GM23248 (cell line): Measurements from ENCODE around the gene NOTUM. TPM values are rescaled to one million over a fixed set of nuclear protein-coding genes. Genes with fewer than 3 reads are reported as not detected.

Experiments used
- DNase-seq: peaks from one replicate; pipeline ENCODE4 v3.0.0-alpha.2; 2015
- H2AFZ ChIP-seq: fragments of 200-600 bp; sonication (generic); 2 replicates; pipeline ENCODE4 v1.6.1; 2016; ENCODE audit warnings: antibody characterized with exemption
- H3F3A ChIP-seq: fragments of 200-600 bp; sonication (generic); 2 replicates; pipeline ENCODE4 v1.6.1; 2016; ENCODE audit warnings: mild to moderate bottlenecking, antibody characterized with exemption, mixed run types; ENCODE audit not compliant: insufficient read depth
- H3K27ac ChIP-seq: fragments of 200-600 bp; sonication (generic); 2 replicates; pipeline ENCODE4 v1.5.1; 2016; ENCODE audit warnings: mild to moderate bottlenecking
- H3K27me3 ChIP-seq: fragments of 200-600 bp; sonication (generic); replicated peaks from 2 replicates; pipeline ENCODE4 v1.6.1; 2016; ENCODE audit warnings: mild to moderate bottlenecking; ENCODE audit not compliant: insufficient read depth
- H3K36me3 ChIP-seq: fragments of 200-600 bp; sonication (generic); 2 replicates; pipeline ENCODE4 v1.6.1; 2016; ENCODE audit warnings: low read depth, mild to moderate bottlenecking
- H3K4me1 ChIP-seq: fragments of 200-600 bp; sonication (generic); 2 replicates; pipeline ENCODE4 v1.6.1; 2016; ENCODE audit warnings: mild to moderate bottlenecking; ENCODE audit not compliant: insufficient read depth
- H3K4me2 ChIP-seq: fragments of 200-600 bp; sonication (generic); one replicate; pipeline ENCODE4 v1.6.1; 2016; ENCODE audit warnings: mild to moderate bottlenecking; ENCODE audit not compliant: unreplicated experiment
- H3K4me3 ChIP-seq: fragments of 200-600 bp; sonication (generic); 2 replicates; pipeline ENCODE4 v1.5.1; 2016; ENCODE audit warnings: mild to moderate bottlenecking
- H3K79me2 ChIP-seq: fragments of 200-600 bp; sonication (generic); 2 replicates; pipeline ENCODE4 v1.6.1; 2016; ENCODE audit warnings: mild to moderate bottlenecking; ENCODE audit not compliant: insufficient read depth
- H3K9ac ChIP-seq: fragments of 200-600 bp; sonication (generic); 2 replicates; pipeline ENCODE4 v1.6.1; 2016; ENCODE audit warnings: mild to moderate bottlenecking
- H3K9me2 ChIP-seq: fragments of 200-600 bp; sonication (generic); 2 replicates; pipeline ENCODE4 v1.6.1; 2016; ENCODE audit warnings: mixed run types, mild to moderate bottlenecking, moderate library complexity; ENCODE audit not compliant: insufficient read depth
- H3K9me3 ChIP-seq: fragments of 200-600 bp; sonication (generic); one replicate; pipeline ENCODE4 v1.6.1; 2017; ENCODE audit warnings: low read depth
- H4K20me1 ChIP-seq: fragments of 200-600 bp; sonication (generic); 2 replicates; pipeline ENCODE4 v1.6.0; 2016; ENCODE audit not compliant: insufficient read depth
- EZH2 ChIP-seq: fragments of 200-600 bp; sonication (generic); IDR thresholded peaks from 2 replicates; pipeline ENCODE4 v1.6.1; 2018; ENCODE audit warnings: antibody characterized with exemption, mild to moderate bottlenecking; ENCODE audit not compliant: insufficient read depth, poor library complexity, severe bottlenecking
- EZH2phosphoT487 ChIP-seq: fragments of 200-600 bp; sonication (generic); IDR thresholded peaks from 2 replicates; pipeline ENCODE4 v1.6.1; 2018; ENCODE audit warnings: antibody characterized with exemption, moderate library complexity, mild to moderate bottlenecking, low read depth; ENCODE audit not compliant: insufficient read depth
- WGBS, 2 experiments: methylation state at CpG; one replicate each; pipeline ENCODE4 v1.1.6; 2015 to 2017; ENCODE audit warnings: low lambda C conversion rate in 2 of 2, low coverage in 1 of 2; ENCODE audit errors: missing lambda C conversion rate in 2 of 2; 5-methylcytosine and 5-hydroxymethylcytosine counted together
- in situ Hi-C: fragments of 300-500 bp; cut with MboI; formaldehyde crosslinking; loops from 2 replicates; pipeline ENCODE4 v1.15.0; 2020
- polyA plus RNA-seq: library from polyadenylated mRNA; unstranded; fragments of >200 nt; fragmentation: Nextera tagmentation; extraction: Ambion mirVana; gene quantifications from 2 replicates; pipeline ENCODE4 v1.2.1, GENCODE V29; 2016
- total RNA-seq: library from RNA; depleted of rRNA; stranded (reverse); fragments of >200 nt; shearing (Covaris generic); gene quantifications from 2 replicates; pipeline ENCODE4 v1.2.3, GENCODE V29; 2014

Gene NOTUM
- total and polyA plus RNA-seq, 2 experiments from 2014 or later = not detected

DNA sequence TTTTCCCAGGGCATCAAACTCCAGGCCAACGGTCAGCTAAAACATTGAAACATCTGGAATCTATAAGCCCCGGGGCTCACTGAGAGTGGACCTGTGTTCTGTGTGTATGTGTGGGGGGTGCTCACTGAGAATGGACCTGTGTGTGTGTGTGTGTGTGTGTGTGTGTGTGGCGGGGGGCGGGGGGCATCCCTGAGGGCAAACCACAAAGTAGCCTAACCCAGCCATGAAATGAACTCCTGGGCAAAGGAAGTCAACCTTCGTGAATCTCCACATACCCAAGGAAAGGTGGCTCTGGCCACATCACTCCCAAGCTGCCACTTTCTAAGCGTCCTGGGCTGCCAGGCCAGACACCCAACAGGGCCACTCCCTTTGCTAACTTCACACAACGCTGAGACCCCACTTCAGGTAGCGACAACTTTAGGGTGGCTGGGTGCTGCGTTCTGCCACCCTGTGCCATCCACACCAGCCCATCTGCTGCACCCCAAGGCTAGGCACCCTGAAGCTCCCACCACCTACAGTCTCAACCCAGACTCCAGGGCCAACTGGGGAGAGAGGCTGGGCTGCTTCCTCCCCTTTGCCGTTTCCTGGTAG lies 35.0 kb downstream of the NOTUM start:
- no peaks in the 10 kb centered on the region for H4K20me1 ChIP-seq
- peak overlapping the region; percentile 87 for H3K4me3 ChIP-seq
- H2AFZ ChIP-seq = no peak overlapping the region

DNA sequence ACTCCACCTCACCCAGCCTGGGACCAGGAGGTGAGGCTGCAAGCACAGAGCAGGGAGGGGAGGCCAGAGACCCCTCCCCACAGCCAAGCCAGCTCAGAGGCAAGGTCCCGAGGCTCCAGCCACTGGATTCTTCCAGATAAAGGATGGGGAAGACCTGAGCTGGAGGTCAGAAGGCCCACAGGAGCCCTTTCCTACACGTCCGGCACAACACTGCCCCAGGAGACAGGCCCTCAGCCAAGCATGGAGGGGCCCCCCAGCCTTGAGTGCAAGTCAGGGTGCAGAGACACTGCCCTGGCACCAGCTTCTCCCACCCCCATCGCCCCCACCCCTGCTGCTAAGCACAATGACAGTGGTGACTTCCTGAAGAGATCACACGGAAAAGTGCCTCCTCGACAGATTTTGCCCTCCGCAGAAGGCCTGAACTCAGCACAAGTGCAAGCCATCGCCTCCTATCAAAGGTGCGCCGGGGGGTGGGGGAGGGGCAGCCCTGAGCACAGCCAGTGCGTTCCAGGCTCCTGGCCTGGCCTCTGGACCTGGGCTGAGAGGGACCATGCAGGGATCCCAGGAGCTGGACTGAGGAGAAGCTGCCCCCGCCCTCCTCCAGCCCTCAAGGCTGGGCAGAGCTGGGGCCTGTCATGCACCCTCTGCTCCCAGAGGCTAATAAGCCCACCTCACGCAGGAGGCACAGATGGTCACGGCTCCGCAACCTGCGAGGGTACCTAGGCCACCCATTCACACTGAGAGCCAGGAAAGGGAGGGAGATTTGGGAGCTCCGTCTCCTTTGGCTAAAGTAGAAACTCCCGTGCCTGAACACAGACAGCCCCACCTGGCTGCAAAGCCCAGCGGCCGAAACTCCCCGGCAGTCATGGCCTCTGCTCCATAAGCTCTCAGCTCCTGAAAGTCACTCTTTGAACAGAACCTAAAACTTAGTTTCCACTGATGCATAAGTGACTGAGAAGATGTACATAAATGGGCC lies 36.1 kb downstream of the NOTUM start:
- no peaks in the 10 kb centered on the region for H3K27me3 ChIP-seq
- no peak overlapping the region for H3K9ac ChIP-seq
- no peaks in the 10 kb centered on the region for H4K20me1 ChIP-seq
- no peak overlapping the region for H3K4me3 ChIP-seq
- H3K79me2 ChIP-seq = peaks cover 72% of the 10 kb centered on the region
- H3F3A ChIP-seq = 0 out of 2 replicates have a peak, but pooled peaks cover 8% of the 10 kb centered on the region
- no peak for DNase-seq
- H2AFZ ChIP-seq = no peak overlapping the region
- 0 out of 2 replicates have a peak, but pooled peaks cover 9% of the 10 kb centered on the region for H3K36me3 ChIP-seq
- TF ChIP-seq EZH2 = no peak
- in situ Hi-C loops = no loop called here
- no peak overlapping the region for H3K4me2 ChIP-seq
- 72 to 76% methylated on average over 18 to 21 of the region's 21 CpGs for WGBS, 2 experiments
- no peaks in the 10 kb centered on the region for H3K9me2 ChIP-seq
- peaks cover 16% of the 10 kb centered on the region; the same call in 1 of the 2 replicates for H3K4me1 ChIP-seq
- no peaks in the 10 kb centered on the region for H3K9me3 ChIP-seq
- H3K27ac ChIP-seq = no peak overlapping the region

More for the DNA sequence above, 35.0 kb downstream of the NOTUM start:
- in situ Hi-C loops = no loop called here
- Histone ChIP-seq H3F3A (0 out of 2 replicates have a peak, but pooled peaks cover 8% of the 10 kb centered on the region), H3K4me2 (peak overlapping the region; percentile 76), H3K9me3 (no peaks in the 10 kb centered on the region), H3K27me3 (no peaks in the 10 kb centered on the region), H3K36me3 (0 out of 2 replicates have a peak, but pooled peaks cover 9% of the 10 kb centered on the region), H3K27ac (peak overlapping the region; percentile 93), H3K9ac (peak overlapping the region; percentile 94), H3K9me2 (no peaks in the 10 kb centered on the region), H3K4me1 (peaks cover 16% of the 10 kb centered on the region; the same call in 1 of the 2 replicates), H3K79me2 (peaks cover 61% of the 10 kb centered on the region)
- WGBS, 2 experiments = 47 to 57% methylated on average over 7 to 10 of the region's 10 CpGs
- TF ChIP-seq EZH2 (no peak), EZH2phosphoT487 (no peak)
- DNase-seq = peak; percentile 36

GRCh38 chr17:81923302-81924260 lies 37.4 kb downstream of the NOTUM start:
- WGBS, 2 experiments = 20% methylated on average over 27 to 30 of the region's 32 CpGs
- Histone ChIP-seq H3K36me3 (0 out of 2 replicates have a peak, but pooled peaks cover 9% of the 10 kb centered on the region), H3K79me2 (peaks cover 84% of the 10 kb centered on the region), H3K9ac (peak overlapping the region; percentile 74), H3K4me2 (peak overlapping the region; percentile 55), H3K4me3 (peak overlapping the region; percentile 58), H3K4me1 (peaks cover 16% of the 10 kb centered on the region; the same call in 1 of the 2 replicates), H3K27ac (peak overlapping the region; percentile 71), H4K20me1 (no peaks in the 10 kb centered on the region), H3F3A (0 out of 2 replicates have a peak, but pooled peaks cover 8% of the 10 kb centered on the region), H2AFZ (no peak overlapping the region), H3K9me2 (no peaks in the 10 kb centered on the region), H3K27me3 (no peaks in the 10 kb centered on the region), H3K9me3 (no peaks in the 10 kb centered on the region)
- DNase-seq = peak; percentile 94
- TF ChIP-seq EZH2phosphoT487 = no peak
- TF ChIP-seq EZH2 = no peak
- in situ Hi-C loops = no loop called here
